Measurements from ENCODE around the gene SORCS2.

DNA sequence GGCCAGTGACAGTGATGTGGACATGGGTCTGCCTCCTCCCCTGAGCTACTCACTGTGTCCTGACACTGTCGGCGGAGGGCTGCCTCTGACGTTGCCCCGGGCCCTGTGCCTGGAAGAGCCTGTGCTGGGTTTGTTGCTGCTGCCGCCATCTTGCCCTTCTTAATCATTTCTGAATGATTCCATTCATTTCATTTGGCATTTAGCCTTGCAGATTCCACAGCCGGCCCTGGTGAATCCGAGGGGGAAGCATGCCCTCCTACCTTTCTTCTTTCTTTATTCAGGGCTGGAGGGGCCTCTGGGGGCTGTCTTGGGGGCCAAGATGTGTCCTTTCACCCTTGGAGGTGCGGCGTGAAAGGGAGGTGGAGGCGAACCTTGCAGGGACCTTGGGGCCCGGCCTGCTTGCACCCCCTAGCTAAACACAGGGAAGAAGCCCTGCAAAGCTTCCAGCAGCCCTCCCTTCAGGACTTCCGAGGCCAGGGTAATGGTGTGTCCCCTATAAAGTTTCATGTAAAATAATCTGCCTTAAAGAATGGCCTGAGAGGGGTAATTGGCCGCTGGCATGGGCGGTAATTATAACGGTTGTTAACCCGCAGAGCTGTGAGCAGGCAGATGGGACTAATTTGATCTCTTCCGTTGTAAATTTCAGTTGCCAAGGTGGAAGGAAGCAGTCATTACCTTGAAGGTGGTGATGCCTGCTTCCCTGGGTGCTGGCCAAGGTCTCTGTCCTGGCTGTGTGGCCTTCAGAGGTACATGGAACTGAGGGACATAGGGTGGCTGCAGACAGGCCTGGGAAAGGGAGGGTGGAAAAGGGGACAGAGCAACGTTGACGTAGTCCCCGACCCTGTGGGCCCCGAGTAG is 150.1 kb downstream of the SORCS2 start:
- TF ChIP-seq EZH2phosphoT487 (IDR thresholded peaks at IDR 0.05; ENCODE audit: insufficient read depth, low read depth) (no peak), EZH2 (IDR thresholded peaks at IDR 0.05; ENCODE audit: insufficient read depth, poor library complexity, severe bottlenecking) (no peak)

Data from GM23248 (cell line).